ENCODE measurements around the gene SNRNP27.
A peak's percentile ranks its signal among the peaks of the same experiment; 100 is the strongest.
"Not testable (repeated sequence)": the region's sequence is repeated elsewhere in the genome, so short reads cannot be mapped to it uniquely, and the experiment has no call there.

SNRNP27 gene

DNA sequence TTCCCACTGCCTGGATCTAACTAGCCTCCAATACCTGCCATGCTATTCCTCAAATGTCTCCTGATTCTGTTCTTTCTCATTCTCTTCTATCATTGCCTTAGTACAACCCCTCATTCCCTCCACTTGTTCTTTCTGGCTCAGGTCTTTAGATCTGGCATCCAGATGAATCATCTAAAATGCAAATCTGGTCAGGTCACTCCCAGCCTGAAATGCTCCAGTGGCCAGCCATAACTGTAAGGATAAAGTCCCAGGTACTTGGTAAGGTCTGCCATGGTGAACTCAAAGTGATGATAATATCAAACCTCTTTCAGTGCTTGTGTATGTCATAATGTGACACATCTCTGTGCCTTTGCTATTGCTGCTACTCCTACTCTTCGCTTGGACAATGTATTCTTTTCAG is 2.9 kb upstream of the SNRNP27 start:
- DNase-seq (ENCODE audit: low read depth), result no peak
- no peak overlapping the region for H3K4me3 ChIP-seq (ENCODE audit: low read depth, low read length)
- TF ChIP-seq POLR2A (IDR thresholded peaks at IDR 0.05; ENCODE audit: extremely low read depth, insufficient read length) (no peak), MYC (IDR thresholded peaks at IDR 0.05; ENCODE audit: low read depth, low read length) (no peak)
- TF ChIP-seq, protein P1, sequence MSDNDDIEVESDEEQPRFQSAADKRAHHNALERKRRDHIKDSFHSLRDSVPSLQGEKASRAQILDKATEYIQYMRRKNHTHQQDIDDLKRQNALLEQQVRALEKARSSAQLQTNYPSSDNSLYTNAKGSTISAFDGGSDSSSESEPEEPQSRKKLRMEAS (IDR thresholded peaks at IDR 0.05; ENCODE audit: low read depth, low read length), result no peak
- TF ChIP-seq, protein P2, sequence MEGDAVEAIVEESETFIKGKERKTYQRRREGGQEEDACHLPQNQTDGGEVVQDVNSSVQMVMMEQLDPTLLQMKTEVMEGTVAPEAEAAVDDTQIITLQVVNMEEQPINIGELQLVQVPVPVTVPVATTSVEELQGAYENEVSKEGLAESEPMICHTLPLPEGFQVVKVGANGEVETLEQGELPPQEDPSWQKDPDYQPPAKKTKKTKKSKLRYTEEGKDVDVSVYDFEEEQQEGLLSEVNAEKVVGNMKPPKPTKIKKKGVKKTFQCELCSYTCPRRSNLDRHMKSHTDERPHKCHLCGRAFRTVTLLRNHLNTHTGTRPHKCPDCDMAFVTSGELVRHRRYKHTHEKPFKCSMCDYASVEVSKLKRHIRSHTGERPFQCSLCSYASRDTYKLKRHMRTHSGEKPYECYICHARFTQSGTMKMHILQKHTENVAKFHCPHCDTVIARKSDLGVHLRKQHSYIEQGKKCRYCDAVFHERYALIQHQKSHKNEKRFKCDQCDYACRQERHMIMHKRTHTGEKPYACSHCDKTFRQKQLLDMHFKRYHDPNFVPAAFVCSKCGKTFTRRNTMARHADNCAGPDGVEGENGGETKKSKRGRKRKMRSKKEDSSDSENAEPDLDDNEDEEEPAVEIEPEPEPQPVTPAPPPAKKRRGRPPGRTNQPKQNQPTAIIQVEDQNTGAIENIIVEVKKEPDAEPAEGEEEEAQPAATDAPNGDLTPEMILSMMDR (IDR thresholded peaks at IDR 0.05; ENCODE audit: low read depth, low read length), result no peak

DNA sequence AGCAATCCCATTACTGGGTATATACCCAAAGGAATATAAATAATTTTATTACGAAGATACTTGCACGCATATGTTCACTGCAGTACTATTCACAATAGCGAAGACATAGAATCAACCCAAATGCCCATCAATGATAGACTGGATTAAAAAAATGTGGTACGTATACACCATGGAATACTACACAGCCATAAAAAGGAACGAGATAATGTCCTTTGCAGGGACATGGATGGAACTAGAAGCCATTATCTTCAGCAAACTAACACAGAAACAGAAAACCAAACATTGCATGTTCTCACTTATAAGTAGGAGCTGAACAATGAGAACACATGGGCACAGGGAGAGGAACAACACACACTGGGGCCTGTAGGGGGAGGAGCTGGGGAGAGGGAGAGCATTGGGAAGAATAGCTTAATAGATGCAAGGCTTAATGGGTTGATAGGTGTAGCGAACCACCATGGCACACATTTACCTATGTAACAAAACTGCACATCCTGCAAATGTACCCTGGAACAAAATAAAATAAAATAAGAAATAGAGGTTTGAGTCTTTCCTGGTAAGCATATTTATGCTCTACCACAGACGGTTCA is 825 bp upstream of the SNRNP27 start:
- not testable (repeated sequence) for H3K4me3 ChIP-seq (ENCODE audit: low read depth, low read length)
- TF ChIP-seq, protein P2 (IDR thresholded peaks at IDR 0.05; ENCODE audit: low read depth, low read length), result peak; percentile 4

DNA sequence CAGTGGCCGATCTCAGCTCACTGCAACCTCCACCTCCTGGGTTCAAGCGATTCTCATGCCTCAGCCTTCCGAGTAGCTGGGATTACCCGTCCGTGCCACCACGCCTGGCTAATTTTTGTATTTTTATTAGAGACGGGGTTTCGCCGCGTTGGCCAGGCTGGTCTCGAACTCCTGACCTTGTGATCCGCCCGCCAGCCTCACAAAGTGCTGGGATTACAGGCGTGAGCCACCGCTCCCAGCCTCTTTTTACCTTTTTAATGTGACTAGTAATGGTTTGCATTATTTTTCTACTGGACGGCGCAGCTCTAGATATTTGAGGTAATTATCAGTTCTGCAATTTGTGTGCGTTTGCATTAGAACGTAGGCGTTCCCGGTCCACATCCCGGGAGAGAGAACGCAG is 981 bp downstream of the SNRNP27 start:
- not testable (repeated sequence) for DNase-seq (ENCODE audit: low read depth)
- peak overlapping the region; percentile 91 for H3K4me3 ChIP-seq (ENCODE audit: low read depth, low read length)

More for the DNA sequence above, 825 bp upstream of the SNRNP27 start:
- DNase-seq (ENCODE audit: low read depth), result peak; percentile 56

DNA sequence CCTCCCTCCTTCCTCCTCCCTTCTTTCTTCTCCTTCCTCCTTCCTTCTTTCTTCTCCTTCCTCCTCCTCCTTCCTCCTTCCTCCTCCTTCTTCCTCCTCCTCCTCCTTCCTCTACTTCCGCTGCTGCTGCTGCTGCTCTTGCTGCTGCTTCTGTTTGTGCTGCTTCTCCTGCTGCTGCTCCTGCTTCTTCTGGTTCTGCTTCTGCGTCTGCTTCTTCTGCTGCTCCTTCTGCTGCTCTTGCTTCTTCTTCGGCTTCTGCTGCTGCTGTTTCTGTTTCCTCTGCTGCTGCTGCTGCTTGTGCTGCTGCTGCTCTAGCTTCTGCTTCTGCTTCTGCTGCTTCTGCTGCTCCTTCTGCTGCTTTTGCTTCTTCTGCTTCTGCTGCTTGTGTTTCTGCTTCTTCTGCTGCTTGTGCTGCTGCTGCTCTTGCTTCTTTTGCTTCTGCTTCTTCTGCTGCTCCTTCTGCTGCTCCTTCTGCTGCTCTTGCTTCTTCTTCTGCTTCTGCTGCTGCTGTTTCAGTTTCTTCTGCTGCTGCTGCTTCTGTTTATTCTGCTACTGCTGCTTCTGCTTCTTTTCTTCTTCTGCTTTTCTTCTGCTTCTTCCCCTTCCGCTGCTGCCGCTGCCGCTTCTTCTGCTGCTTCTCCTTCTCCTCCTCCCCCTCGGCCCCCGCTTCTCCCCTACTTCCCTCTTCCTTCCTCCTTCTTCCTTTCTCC is 8.6 kb downstream of the SNRNP27 start:
- peak; percentile 85 for DNase-seq (ENCODE audit: low read depth)
- TF ChIP-seq POLR2A (IDR thresholded peaks at IDR 0.05; ENCODE audit: extremely low read depth, insufficient read length), result no peak
- TF ChIP-seq, protein P1 (IDR thresholded peaks at IDR 0.05; ENCODE audit: low read depth, low read length), result no peak
- TF ChIP-seq, protein P2 (IDR thresholded peaks at IDR 0.05; ENCODE audit: low read depth, low read length), result no peak
- peak overlapping the region; percentile 48 for H3K4me3 ChIP-seq (ENCODE audit: low read depth, low read length)

DNA sequence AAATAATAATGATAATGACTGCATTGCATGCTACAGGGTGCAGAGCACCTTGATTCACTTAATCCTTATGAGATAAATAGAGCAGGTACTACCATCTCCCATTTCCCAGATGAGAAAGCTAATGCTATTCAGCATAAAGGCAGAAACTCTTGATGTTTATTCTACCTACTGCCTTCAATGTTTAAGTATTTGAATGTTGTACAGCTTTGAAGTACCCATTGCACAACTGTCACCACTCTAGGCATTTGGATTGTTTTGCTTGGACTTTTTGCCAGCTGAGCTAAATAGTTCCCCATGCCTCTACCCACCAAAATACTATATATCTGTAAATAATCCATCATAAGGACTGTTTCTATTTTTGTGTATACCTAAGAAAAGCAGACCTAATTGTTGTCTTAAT is 13.5 kb downstream of the SNRNP27 start:
- no peak for DNase-seq (ENCODE audit: low read depth)
- H3K4me3 ChIP-seq (ENCODE audit: low read depth, low read length), result no peak overlapping the region
- TF ChIP-seq, protein P1 (IDR thresholded peaks at IDR 0.05; ENCODE audit: low read depth, low read length), result no peak
- TF ChIP-seq MYC (IDR thresholded peaks at IDR 0.05; ENCODE audit: low read depth, low read length) (no peak), POLR2A (IDR thresholded peaks at IDR 0.05; ENCODE audit: extremely low read depth, insufficient read length) (no peak)
- TF ChIP-seq, protein P2 (IDR thresholded peaks at IDR 0.05; ENCODE audit: low read depth, low read length), result no peak

DNA sequence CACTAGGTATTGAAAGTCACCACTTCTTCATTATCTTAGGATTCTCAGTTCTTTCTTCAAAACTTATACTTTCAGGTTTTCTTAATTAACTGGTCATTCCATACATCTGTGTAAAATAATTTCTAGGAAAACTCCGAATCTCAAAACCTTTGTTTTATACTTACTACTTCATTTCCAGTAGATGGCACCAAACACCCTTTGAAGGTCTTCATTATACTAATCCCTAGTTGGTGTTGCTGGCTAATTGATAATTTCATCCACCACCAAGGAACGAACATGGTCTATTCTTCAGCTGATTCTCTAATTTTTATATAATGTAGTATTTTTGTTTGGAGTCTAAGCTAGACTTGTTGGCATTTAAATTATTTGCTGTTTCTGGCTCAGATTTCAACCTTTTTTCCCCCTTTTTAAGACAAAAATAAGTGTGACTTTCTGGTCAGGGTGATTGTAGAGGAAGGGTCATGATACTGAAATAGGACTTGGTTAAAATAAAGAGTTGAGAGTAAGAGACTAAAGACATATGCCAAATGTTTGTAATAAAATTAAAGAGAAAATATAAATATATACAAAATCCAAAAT is 18.3 kb downstream of the SNRNP27 start:
- no peak overlapping the region for H3K4me3 ChIP-seq (ENCODE audit: low read depth, low read length)
- peak; percentile 82 for DNase-seq (ENCODE audit: low read depth)
- TF ChIP-seq, protein P2 (IDR thresholded peaks at IDR 0.05; ENCODE audit: low read depth, low read length), result peak; percentile 22
- no peak for TF ChIP-seq MYC (IDR thresholded peaks at IDR 0.05; ENCODE audit: low read depth, low read length)

All from NB4 (cell line).